ENCODE results near the gene ASRGL1.

The ASRGL1 gene

GRCh38 chr11:62438641-62439040, 101.4 kb downstream of the ASRGL1 start:
- H2BK5ac ChIP-seq (ENCODE audit: low read length), result no peak overlapping the region
- no peak for DNase-seq (ENCODE audit: low spot score)
- H3K4me1 ChIP-seq (ENCODE audit: control insufficient read depth in 2 of 2, insufficient read depth in 1 of 2, low read depth in 1 of 2, low read length in 2 of 2), result peaks cover 2 to 4% of the 10 kb centered on the region in 2 donors
- no peak overlapping the region for H3K4ac ChIP-seq (ENCODE audit: low read length)
- no peaks in the 10 kb centered on the region for H3K79me1 ChIP-seq (ENCODE audit: low read depth, low read length)
- no CpG with 5 or more reads among the region's 4 CpGs for WGBS, 2 donors (ENCODE audit: extremely low coverage in 2 of 2, insufficient read length in 2 of 2, insufficient replicate concordance in 1 of 2)
- no peak overlapping the region for H2BK15ac ChIP-seq (ENCODE audit: low read length)
- H4K91ac ChIP-seq (ENCODE audit: low read depth, low read length, poor library complexity), result no peak overlapping the region
- no peak overlapping the region for H3K18ac ChIP-seq (ENCODE audit: low read length)
- H3K4me2 ChIP-seq (ENCODE audit: insufficient read depth, low read length, poor library complexity, severe bottlenecking), result no peak overlapping the region
- no peaks in the 10 kb centered on the region for H3K9me3 ChIP-seq (replicated peaks in 1 of 2; ENCODE audit: control insufficient read depth in 2 of 2, insufficient read depth in 1 of 2, low read depth in 1 of 2, low read length in 2 of 2)
- H2BK120ac ChIP-seq (ENCODE audit: low read depth, low read length), result no peak overlapping the region
- H3K27me3 ChIP-seq (ENCODE audit: control insufficient read depth in 3 of 3, insufficient read depth in 3 of 3, low read depth in 1 of 3, low read length in 3 of 3), result no peaks in the 10 kb centered on the region
- no peak overlapping the region for H3K23ac ChIP-seq (ENCODE audit: low read depth, low read length, poor library complexity)
- no peak overlapping the region for H3K4me3 ChIP-seq (ENCODE audit: low read length in 2 of 2)
- no peak overlapping the region for H3K14ac ChIP-seq (ENCODE audit: low read length)
- no peak overlapping the region for H2BK12ac ChIP-seq (ENCODE audit: low read length)
- no peak overlapping the region for H3K9ac ChIP-seq (ENCODE audit: low read depth, low read length, poor library complexity)
- no peak overlapping the region for H3K27ac ChIP-seq (replicated peaks; ENCODE audit: low read length)
- no peak overlapping the region for H2AK5ac ChIP-seq (ENCODE audit: low read depth, low read length)
- no peak overlapping the region for H2AFZ ChIP-seq (ENCODE audit: low read length)
- H4K8ac ChIP-seq (ENCODE audit: low read depth, low read length), result no peak overlapping the region
- H3K36me3 ChIP-seq (replicated peaks in 1 of 2; ENCODE audit: control insufficient read depth in 2 of 2, insufficient read depth in 2 of 2, low read length in 2 of 2), result no peaks in the 10 kb centered on the region

- H3K27ac ChIP-seq (replicated peaks; ENCODE audit: low read length), result no peak overlapping the region
- no peak overlapping the region for H3K4ac ChIP-seq (ENCODE audit: low read length)
- H3K27me3 ChIP-seq (ENCODE audit: control insufficient read depth in 3 of 3, insufficient read depth in 3 of 3, low read depth in 1 of 3, low read length in 3 of 3), result peaks cover 0 to 9% (median 0%) of the 10 kb centered on the region in 3 experiments
- H2BK15ac ChIP-seq (ENCODE audit: low read length), result no peak overlapping the region
- no peak overlapping the region for H3K4me3 ChIP-seq (ENCODE audit: low read length in 2 of 2)
- H3K18ac ChIP-seq (ENCODE audit: low read length), result peak overlapping the region; percentile 40
- peaks cover 4 to 5% of the 10 kb centered on the region in 2 donors for H3K4me1 ChIP-seq (ENCODE audit: control insufficient read depth in 2 of 2, insufficient read depth in 1 of 2, low read depth in 1 of 2, low read length in 2 of 2)
- no peak overlapping the region for H3K9ac ChIP-seq (ENCODE audit: low read depth, low read length, poor library complexity)
- H3K23ac ChIP-seq (ENCODE audit: low read depth, low read length, poor library complexity), result no peak overlapping the region
- no peak overlapping the region for H2AK5ac ChIP-seq (ENCODE audit: low read depth, low read length)
- DNase-seq (ENCODE audit: low spot score), result no peak
- H2BK12ac ChIP-seq (ENCODE audit: low read length), result no peak overlapping the region
- no peak overlapping the region for H4K8ac ChIP-seq (ENCODE audit: low read depth, low read length)
- no peak overlapping the region for H2BK120ac ChIP-seq (ENCODE audit: low read depth, low read length)
- H2AFZ ChIP-seq (ENCODE audit: low read length), result peak overlapping the region; percentile 62
- WGBS, 2 donors (ENCODE audit: extremely low coverage in 2 of 2, insufficient read length in 2 of 2, insufficient replicate concordance in 1 of 2), result no CpG with 5 or more reads among the region's 23 CpGs
- H3K9me3 ChIP-seq (replicated peaks in 1 of 2; ENCODE audit: control insufficient read depth in 2 of 2, insufficient read depth in 1 of 2, low read depth in 1 of 2, low read length in 2 of 2), result no peaks in the 10 kb centered on the region
- H3K79me1 ChIP-seq (ENCODE audit: low read depth, low read length), result no peaks in the 10 kb centered on the region
- H2BK5ac ChIP-seq (ENCODE audit: low read length), result no peak overlapping the region
- no peak overlapping the region for H3K4me2 ChIP-seq (ENCODE audit: insufficient read depth, low read length, poor library complexity, severe bottlenecking)
- no peaks in the 10 kb centered on the region for H3K36me3 ChIP-seq (replicated peaks in 1 of 2; ENCODE audit: control insufficient read depth in 2 of 2, insufficient read depth in 2 of 2, low read length in 2 of 2)
- no peak overlapping the region for H4K91ac ChIP-seq (ENCODE audit: low read depth, low read length, poor library complexity)
- no peak overlapping the region for H3K14ac ChIP-seq (ENCODE audit: low read length)
These were observed 102.7 kb downstream of the ASRGL1 start for GRCh38 chr11:62439785-62440602.

All from neuronal stem cell (in vitro differentiated cells).